Loucy (cell line): ENCODE measurements around the gene CCDC89.

ENCODE experiments used
- EZH2phosphoT487 ChIP-seq: fragments of 200-600 bp; IDR thresholded peaks from 2 replicates; pipeline ENCODE4 v1.6.1; 2018; ENCODE audit warnings: antibody characterized with exemption, mild to moderate bottlenecking, moderate library complexity, borderline replicate concordance
- TF ChIP-seq, protein P1 (sequence below): fragments of 200-600 bp; sonication (generic); conservative IDR thresholded peaks from 2 replicates; pipeline ENCODE4 v1.5.1; 2014; ENCODE audit warnings: mild to moderate bottlenecking, antibody characterized with exemption, low read length

DNA sequence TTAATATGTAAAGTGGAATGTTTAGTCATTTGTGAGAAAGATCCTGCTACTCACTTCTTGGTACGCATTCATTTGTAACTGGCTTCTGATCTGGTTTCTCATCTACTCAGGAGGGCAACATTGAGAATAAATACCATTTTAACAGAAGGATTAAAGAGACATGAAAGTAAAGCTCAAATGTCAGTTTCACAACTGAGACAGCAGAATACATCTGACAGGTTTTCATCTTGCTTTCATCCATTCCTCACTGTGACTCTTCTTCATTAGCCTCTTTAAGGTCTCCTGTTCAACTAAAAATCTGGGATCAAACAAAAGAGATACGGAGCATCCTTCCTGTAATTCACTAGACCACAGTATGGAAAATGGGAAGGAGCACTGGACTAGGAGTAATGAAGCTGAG, 31.4 kb upstream of the CCDC89 start:
- TF ChIP-seq, protein P1, sequence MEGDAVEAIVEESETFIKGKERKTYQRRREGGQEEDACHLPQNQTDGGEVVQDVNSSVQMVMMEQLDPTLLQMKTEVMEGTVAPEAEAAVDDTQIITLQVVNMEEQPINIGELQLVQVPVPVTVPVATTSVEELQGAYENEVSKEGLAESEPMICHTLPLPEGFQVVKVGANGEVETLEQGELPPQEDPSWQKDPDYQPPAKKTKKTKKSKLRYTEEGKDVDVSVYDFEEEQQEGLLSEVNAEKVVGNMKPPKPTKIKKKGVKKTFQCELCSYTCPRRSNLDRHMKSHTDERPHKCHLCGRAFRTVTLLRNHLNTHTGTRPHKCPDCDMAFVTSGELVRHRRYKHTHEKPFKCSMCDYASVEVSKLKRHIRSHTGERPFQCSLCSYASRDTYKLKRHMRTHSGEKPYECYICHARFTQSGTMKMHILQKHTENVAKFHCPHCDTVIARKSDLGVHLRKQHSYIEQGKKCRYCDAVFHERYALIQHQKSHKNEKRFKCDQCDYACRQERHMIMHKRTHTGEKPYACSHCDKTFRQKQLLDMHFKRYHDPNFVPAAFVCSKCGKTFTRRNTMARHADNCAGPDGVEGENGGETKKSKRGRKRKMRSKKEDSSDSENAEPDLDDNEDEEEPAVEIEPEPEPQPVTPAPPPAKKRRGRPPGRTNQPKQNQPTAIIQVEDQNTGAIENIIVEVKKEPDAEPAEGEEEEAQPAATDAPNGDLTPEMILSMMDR = no peak
- TF ChIP-seq EZH2phosphoT487 = no peak
